Hippocampal formation (tissue), 2 donors: ENCODE measurements around the gene IRF2BPL.

Source experiments
- DNase-seq, 2 donors: peaks; one replicate each; lab custom pipeline; 2025; lab: John Stamatoyannopoulos, UW

The IRF2BPL gene

GRCh38 chr14:76985540-76986230, 42.8 kb downstream of the IRF2BPL start:
- no peak for DNase-seq

DNA sequence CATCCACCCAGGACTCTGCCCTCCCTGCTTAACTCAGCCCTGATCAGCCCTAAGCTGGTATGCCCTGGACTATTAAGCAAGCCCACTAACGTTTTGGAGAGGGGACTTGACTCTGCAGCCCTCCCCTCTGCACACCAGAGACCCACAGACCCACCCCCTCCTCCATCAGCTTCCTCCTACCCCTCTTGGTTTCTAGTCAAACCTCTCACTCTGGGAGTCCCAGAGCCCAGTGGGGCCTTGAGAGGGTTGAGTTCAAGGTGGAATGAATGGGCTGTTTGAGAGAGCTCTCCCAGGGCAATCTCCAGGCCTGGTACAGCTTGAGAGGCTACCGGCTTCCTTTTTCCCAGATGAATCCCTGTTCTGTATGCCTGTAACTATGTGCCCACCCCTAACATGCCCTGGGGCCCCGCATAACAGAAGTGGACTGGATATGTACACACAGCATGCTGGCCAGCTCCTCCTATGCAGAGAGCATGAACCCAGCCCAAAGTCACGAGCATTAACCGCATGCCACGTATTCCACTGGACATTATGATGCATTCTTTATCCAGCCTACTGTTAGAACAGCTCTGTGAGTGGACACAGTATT, 43.6 kb downstream of the IRF2BPL start:
- no peak for DNase-seq

DNA sequence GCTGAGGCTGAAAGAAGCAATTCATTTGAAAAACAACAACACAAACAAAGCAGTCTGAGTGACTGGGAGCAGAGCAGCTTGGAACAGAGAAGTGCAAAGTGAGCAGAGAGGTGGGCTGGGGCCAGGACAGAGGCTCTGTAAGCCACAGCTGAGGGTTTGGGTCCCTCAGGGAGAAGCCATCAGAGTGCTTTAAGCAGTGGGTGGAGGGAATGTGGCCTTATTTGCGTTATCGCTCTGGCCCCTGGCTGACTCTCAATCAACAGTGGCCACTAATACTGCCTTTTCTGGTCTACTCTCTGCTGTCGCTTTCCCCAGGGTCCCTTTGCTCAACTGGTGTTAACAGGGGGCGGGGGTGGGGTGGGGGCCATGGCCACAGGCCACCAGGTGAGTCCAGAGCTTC, 44.2 kb downstream of the IRF2BPL start:
- DNase-seq = no peak

GRCh38 chr14:76981670-76982069, 46.8 kb downstream of the IRF2BPL start:
- DNase-seq = no peak

DNA sequence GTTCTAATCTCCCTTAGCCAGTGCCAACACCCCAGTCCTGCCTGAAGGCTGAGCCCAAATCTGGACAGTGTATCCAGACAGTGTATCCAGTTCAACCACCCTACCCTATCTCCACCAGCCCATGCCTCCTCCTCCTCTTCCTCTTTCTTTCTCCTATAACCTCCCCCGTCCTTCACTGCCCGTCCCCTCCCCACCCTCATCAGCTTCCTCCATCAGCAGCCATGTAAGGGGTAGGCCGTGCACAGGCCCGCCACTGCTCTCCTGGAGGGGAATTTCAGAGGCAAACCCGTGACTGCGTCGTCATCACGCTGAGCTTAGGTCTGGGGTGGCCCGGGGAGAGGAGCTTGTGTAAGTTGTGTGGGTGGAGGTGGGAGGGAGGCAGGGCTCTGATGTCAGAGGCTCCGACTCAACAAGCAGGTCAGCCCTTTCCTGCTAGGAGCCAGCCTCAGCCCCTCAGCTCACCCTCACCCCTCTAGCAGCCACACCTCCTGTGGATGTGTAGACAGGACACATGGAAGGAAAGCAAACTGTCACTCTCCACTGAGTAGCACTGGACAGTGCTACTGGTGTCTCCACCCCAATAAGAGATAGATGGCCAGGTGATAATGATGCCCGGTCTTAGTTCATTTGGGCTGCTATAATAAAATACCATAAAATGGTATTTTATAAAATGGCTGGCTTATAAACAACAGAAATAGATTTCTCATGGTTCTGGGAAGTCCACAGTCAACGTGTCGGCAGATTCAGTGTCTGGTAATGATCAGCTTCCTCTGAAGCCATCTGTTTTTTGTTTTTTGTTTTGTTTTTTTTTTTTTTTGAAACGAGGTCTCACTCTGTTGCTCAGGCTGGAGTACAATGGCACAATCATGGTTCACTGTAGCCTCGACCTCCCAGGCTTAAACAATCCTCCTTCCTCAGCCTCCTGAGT, 50.5 kb downstream of the IRF2BPL start:
- peak in 1 of 2 donors; percentile 30 for DNase-seq

DNA sequence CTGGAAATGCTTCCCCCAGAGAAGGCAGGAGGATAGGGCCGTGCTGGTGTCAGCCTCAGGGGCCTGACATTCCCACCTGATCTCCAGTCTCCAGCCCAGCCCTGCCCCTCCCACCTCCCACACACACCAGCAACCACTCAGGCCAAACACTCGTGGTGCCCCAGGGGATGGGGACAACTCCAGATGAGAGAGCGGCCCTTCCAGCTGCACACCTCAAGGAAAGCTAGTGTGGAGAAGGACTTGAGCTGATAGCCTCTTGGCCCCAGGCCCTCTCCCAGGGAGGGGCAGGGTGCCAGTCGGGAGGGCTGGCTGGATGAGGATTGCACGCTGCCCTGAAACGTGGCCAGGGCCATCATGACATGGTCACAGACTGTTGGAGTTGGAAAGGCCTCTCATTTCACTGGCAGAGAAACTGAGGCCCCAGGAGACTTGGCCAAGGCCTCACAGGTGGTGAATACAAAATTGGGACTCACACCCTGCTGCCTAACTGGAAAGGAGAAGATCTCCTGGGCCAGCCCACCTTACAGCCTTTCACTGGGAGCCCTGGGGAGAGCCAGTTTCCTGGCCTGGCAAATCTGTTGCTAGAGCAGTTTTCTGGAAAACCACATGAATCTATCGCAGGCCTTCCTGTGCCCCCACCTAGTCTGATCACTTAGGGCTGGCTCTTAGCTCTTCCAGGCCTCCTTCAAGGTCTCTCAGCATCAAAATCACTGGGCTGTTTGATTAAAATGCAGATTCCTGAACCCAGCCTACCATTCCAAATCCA, 52.1 kb downstream of the IRF2BPL start:
- no peak for DNase-seq

DNA sequence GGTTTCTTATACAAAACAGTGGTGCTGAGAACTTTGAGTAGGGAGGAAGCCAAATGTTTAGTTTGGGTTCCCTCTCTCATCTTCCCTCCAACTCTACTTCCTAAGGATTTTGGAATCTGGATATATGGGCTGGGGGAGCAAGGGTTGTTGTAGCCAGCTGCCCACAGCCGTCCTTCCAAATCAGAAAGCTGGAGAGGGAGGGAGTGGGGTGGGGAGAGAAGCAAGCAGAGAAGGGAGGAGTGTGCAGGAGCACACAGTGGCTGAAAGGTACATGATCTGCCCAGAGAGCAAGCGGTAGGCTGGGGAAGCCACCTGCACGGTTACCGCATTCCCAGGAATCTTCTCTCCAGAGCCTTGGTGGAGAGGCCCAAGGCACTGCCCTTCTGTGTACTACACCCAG, 52.7 kb downstream of the IRF2BPL start:
- DNase-seq = no peak

DNA sequence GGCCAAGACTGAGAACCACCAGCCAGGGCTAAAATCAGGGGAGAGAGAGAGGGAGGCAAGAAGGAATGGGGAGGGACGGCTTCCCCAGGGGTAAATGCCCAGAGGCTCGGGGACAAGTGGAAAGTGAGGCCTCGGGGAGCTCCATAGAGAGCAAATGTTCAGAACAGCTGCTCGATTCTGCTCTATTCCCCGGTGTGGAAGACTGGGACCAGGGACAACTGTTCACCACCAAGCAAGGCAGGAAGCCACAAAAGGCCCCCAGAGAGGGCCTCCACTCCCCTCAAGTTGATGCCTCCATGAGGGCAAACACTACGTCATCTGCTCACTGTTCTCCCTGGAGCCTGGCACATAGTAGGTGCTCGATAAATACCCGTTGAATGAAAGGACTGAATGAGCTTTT, 53.5 kb downstream of the IRF2BPL start:
- DNase-seq = no peak
